HG03045 (cell line): ENCODE results near the gene UGT1A5.
"Not testable (repeated sequence)": the region's sequence is repeated elsewhere in the genome, so short reads cannot be mapped to it uniquely, and the experiment has no call there.

Source experiments
- ATAC-seq: cut with Tn5 transposase; IDR thresholded peaks from one replicate; pipeline ENCODE4 v1.9.1; 2021; ENCODE audit warnings: mild to moderate bottlenecking, moderate library complexity; ENCODE audit not compliant: unreplicated experiment

UGT1A5 gene

DNA sequence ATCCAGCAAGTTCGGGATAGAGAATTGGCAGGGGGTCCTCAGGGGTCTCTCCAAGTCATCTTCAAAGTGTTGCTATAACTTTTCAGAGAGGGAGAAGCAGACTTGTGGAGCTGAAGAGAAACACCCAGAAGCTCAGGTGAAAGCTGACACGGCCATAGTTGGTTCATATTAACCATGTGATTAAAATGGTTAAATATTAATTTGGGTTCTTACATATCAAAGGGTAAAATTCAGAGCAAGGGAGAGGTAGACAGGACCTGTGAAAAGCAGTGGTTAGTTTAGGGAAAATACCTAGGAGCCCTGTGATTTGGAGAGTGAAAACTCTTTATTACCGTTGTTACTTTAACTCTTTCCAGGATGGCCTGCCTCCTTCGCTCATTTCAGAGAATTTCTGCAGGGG, 20.1 kb upstream of the UGT1A5 start, which contains the start of gene UGT1A6:
Gene UGT1A6, plus strand, starts transcription at position 243 of the 400 bp plus-strand sequence. Its CDS starts 115 bp downstream, at position 358.
- no peak for ATAC-seq

DNA sequence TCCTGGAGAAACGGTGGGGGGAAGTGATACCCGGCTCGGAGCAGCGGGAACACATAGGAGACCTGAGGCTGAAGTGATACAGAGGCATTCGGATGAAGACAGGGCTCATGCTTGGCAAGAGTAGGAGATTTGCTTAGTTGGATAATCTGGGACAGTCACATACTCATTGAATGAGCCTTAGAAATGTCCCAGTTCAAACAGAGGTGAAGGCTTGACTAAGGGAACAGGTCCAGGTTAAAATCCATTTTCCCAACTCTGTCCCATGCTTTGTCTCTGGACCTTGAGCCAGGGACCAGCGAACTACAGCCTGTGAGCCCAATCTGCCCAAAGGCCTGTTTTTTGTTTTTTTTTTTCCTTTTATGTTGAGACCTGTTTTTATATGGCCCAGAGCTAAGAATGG, 18.7 kb upstream of the UGT1A5 start:
- no peak for ATAC-seq

DNA sequence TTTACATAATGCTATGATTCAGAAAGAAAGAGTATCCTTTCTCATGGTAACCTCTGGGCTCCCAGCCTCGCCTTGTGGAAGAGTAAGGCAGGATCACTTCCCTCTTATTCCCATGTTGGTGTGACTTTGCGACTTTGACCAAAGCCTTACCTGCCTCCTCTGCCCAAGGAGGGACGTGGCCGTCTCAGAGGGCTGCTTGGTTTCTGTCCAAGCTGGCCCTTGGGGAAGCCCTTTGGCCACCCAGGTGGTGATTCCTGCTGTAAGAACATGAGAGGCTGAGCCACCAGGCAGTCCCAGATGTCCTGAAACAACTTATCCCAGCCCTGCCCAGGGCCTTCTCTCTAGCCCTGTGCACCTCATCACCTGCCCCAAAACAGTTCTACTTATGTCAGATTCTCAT, 14.0 kb upstream of the UGT1A5 start:
- no peak for ATAC-seq

DNA sequence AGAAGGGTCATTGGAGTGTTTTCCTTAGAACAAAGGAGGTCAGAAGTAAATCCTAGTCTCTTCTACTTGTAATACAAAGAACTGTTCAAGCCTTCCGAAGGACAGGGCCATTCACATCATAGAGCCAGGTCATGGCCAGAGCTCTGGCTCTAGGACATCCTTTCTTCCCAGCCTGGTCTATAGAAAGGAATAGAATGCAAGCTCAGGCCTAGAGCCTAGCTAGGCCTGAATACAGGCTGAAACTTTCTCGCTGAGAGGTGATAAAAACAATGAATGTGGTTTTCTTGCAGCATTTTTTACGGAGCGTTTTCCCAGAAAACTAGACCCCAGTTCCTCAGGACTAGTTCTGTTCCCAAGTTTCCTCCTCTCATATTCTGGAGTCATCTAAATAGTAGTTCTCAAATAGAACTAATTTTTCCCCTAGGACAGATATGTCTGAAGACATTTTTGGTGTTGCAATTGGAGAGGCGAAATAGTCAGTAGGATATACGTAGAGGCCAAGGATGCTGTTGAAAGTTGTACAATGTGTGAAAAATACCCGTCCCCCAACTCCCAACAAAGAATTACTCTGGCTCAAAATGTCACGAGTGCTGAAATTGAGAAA, 13.2 kb upstream of the UGT1A5 start:
- ATAC-seq, result no peak

DNA sequence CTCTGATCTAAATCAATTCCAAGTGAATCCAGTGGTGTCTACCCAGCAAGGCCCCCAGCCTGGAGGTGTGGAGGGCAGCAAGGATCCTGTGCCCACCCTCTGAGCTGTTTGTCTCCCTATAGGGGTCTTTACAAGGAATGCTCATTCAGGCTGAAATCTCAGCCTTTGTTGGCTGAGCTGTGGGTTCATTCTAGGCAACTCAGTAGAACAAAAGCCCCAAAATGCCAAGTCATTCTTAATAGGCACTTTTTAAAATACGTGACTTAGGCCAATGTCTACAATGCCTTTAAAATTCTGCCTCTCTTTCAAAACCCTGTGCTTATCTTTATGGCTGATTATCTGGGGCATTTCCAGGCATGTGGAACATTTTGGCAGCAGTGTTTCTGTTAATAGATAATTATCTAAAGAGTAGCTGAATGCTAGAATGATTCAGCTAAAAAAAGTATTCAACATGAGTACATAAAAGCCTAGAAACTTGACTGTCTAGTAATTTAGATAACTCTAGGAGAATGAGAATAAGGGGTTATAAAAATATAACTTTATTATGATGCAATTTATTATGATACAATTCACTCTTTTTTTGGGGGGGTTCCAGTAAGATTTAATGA, 12.6 kb upstream of the UGT1A5 start:
- ATAC-seq, result no peak

DNA sequence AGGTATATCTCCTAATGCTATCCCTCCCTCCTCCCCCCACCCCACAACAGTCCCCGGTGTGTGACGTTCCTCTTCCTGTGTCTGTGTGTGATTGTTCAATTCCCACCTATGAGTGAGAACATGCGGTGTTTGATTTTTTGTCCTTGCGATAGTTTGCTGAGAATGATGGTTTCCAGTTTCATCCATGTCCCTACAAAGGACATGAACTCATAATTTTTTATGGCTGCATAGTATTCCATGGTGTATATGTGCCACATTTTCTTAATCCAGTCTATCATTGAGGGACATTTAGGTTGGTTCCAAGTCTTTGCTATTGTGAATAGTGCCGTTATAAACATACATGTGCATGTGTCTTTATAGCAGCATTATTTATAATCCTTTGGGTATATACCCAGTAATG, 11.9 kb upstream of the UGT1A5 start:
- ATAC-seq, result not testable (repeated sequence)

DNA sequence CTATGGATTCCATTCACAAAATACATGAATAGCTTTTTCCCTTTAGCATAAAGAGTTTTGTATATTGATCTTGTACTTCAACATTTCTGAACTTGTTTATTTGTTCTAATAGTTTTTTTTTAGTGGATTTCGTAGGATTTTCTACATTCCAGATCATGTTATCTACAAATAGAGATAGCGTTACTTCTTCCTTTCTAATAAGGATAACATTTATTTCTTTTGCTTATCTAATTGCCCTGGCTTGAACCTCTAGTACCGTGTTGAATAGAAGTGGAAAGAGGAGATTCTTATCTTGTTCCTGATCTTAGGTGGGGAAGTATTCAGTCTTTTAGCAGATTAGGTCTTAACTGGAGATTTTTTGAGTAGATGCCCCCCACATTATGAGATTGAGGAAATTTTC, 10.5 kb upstream of the UGT1A5 start:
- no peak for ATAC-seq

DNA sequence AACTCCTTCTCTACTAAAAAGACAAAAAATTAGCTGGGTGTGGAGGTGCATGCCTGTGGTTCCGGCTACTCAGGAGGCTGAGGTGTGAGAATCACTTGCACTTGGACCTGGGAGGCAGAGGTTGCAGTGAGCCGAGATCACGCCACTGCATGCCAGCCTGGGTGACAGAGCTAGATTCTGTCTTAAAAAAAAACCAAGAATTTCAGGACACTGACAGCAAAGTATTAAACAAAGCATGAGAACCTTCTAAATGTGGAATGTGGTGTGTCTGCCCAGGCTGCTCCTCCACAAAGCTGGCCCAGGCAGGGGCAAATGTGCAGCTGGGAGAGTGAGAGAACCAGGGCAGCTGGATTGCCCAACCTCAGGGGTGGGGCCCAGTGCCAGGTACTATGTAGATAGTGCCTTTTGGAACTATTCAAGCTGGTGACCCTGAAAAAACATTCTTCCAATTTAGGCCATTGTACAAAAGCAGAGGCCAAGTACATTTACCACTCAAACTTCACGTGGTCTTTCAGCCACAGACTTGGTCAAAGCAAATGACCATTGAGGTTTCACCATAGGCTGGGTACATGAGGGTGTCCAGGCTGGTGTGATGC, 6.7 kb upstream of the UGT1A5 start:
- ATAC-seq, result no peak

DNA sequence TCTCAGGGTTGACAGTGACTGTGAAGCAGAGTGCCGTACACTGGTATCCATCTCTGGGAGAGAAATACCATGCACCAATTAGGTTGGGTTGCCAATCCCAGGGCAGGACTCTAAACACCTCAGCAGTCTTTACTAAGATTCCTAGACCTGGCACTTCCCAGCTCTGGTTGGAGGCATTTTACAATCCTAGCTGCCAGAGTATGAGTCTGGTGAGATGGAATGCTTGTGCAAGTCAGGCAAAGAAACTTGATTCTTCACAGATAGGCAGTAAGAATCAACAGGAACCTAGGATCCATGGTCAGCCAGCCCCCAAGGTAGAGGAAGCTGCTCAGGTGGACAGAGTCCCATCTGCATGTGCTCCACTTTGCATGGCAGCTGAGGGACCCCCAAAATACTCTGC, 6.0 kb upstream of the UGT1A5 start:
- ATAC-seq, result no peak

DNA sequence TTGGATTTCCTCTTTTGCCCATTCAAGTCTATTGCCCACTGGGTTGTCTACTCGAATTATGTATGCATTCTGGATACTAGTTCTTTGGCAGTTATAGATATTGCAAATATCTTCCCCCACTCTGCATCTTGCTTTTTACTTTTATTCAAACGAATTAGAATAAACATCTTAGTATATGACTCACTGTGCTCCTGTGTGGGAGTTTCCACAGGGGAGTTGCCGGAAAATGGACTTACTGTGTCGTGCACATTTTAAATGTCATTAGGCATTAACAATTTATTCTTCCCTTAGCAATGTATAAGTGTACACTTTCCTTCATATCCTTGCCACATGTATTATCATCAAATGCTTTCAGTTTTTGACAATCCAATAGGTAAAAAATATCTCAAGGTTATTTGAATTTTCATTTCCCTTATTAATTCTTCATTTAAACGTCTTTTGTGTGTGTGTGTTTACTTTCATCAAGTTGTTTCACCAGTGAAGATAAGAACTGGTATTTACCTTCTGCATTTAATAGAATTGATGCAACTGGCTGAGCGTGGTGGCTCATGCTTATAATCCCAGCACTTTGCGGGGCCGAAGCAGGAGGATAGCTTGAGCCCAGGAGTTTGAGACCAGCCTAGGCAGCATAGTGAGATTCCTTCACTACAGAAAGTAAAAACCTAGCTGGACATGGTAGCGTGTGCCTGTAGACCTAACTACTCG, 4.6 kb upstream of the UGT1A5 start:
- ATAC-seq, result no peak

DNA sequence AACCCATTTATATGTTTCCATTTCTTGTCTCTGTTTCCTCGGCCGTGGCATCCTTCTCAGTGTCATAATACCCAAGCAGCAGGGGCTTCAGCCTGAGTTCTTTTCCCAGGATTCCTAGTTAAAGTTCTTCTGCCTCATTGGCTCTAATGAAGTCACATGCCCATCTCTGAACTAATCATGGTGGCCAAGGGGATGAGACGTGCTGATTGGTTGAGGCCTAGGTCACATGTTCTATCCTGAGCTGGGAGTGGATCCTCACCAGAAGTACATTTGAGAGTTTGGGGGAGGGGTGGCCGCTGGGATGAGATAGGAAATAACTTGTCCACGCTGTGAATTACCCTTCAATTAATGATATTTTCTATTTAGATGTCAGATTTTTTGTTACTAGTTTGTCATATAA, 3.8 kb upstream of the UGT1A5 start:
- ATAC-seq, result no peak

DNA sequence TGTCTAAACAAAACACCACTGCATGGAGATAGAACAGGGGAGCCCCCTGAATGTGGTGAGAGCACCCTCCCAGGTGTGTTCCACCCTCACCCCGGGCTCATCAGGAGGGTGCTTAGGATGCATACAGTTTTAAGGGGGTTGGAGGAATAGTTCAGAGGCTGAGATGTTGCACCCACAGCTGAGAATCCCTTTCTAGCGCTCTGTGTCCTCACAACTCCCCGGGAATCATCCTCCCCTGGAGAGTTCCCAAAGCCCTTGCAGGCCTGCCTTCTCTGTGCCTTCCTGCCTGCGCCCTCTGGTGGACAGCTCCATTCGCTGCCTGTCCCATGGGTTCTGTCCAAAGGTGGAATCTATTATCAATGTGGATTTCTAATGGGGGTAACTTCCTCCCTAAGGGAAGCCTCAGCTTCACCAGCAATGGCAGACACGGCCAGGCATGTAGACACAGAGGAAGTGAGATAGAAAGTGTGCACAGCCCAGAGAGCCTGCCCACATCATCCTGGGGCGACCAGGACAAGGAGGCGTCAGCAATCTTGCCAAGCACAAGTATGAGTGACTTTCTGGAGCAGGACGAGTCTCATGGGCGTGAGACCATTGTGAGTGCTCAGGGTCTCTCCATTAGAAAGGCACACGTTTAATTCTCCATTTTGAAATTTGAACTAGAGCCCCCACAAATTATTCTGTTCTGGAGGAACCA, 1.2 kb upstream of the UGT1A5 start:
- ATAC-seq, result no peak

DNA sequence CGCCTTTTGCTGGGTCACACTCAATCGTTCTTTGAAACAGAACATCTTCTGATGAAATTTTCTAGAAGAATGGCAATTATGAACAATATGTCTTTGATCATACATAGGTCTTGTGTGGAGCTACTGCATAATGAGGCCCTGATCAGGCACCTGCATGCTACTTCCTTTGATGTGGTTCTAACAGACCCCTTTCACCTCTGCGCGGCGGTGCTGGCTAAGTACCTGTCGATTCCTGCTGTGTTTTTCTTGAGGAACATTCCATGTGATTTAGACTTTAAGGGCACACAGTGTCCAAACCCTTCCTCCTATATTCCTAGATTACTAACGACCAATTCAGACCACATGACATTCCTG, 532 bp downstream of the UGT1A5 start:
- ATAC-seq, result no peak

DNA sequence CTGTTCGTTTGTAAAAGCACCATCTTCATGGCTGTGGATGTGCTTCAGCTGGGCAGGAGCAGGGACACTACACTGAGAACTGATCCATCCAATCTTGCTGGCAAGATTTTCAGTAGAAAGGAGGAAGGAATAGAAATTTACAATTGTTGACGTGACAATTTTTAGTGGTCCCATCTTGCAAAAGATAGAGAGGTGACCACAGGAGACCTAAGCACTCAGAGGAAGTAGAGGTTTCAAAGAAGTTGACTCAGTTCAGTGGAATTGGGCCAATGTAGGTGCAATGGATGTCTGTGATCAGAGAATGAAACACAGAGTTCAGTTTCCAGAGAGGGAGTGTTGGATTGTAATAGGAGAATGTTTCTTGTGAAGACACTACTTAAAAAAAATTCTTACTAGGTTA, 1.4 kb downstream of the UGT1A5 start:
- ATAC-seq, result no peak

DNA sequence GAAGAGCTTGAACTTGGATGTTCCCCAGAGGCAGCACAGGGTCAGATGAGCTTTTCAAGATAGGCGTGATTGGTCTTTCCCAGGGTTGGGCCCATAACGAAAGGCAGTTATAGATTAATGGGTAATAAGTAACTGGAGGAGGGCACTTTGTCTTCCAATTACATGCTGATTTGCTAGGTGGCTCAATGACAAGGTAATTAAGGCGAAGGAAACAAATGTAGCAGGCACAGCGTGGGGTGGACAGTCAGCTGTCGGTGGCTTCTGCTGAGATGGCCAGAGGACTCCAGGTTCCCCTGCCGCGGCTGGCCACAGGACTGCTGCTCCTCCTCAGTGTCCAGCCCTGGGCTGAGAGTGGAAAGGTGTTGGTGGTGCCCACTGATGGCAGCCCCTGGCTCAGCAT, 5.8 kb downstream of the UGT1A5 start, which contains the start of gene UGT1A4:
Gene UGT1A4, plus strand, starts transcription at position 185 of the 400 bp plus-strand sequence. Its CDS starts 85 bp downstream, at position 270.
- ATAC-seq, result no peak

DNA sequence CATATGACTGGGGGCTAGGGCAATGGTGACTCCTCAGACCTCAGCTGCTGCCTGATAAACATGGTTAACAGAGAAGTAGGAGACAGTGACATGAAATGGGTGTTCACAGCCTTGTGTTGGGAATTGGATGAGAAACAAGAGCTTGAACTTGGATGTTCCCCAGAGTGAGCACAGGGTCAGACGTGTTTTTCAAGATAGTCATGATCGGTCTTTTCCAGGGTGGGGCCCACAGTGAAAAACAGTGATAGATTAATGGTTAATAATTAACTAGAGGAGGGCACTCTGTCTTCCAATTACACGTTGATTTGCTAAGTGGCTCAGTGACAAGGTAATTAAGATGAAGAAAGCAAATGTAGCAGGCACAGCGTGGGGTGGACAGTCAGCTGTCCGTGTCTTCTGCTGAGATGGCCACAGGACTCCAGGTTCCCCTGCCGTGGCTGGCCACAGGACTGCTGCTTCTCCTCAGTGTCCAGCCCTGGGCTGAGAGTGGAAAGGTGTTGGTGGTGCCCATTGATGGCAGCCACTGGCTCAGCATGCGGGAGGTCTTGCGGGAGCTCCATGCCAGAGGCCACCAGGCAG, 16.1 kb downstream of the UGT1A5 start, which contains the start of gene UGT1A3:
Gene UGT1A3, plus strand, starts transcription at position 320 of the 579 bp plus-strand sequence. Its CDS starts 85 bp downstream, at position 405.
- ATAC-seq, result no peak

DNA sequence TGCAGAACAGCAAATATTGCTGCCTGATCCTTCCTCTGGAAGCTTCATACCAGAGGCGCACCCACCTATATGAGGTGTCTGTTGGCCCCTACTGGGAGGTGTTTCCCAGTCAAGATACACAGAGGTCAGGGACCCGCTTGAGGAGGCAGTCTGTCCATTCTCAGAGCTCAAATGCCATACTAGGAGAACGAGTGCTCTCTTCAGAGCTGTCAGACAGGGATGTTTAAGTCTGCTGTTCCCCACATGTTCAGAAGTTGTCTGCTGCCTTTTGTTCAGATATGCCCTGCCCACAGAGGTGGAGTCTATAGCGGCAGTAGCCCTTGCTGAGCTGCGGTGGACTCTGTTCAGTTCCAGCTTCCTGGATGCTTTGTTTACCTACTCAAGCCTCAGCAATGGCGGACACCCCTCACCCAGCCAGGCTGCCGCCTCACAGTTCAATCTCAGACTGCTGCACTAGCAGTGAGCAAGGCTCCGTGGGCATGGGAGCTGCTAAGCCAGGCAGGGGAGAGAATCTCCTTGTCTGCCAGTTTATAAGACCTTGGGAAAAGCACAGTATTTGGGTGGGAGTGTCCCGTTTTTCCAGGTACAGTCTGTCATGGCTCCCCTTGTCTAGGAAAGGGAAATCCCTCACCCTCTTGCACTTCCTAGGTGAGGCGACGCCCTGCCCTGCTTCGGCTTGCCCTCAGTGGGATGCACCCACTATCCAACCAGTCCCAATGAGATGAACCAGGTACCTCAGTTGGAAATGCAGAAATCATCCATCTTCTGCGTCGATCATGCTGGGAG, 24.4 kb downstream of the UGT1A5 start:
- ATAC-seq, result not testable (repeated sequence)

DNA sequence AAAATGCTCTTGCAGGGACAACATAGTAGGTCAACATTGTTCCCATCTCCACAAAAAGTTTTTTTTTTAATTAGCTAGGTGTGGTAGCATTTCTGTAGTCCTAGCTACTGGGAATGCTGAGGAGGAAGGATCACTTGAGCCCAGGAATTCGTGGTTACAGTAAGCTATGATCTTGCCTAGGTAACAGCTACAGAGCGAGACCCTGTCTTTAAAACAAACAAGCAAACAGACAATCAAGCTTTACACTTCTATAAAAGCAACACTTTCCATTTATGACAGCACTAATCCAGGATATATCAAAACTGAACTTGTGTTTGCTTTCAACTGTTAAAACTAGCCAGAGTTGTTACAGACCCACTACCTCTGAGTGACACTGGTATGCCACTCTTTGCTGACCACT, 28.2 kb downstream of the UGT1A5 start:
- no peak for ATAC-seq

DNA sequence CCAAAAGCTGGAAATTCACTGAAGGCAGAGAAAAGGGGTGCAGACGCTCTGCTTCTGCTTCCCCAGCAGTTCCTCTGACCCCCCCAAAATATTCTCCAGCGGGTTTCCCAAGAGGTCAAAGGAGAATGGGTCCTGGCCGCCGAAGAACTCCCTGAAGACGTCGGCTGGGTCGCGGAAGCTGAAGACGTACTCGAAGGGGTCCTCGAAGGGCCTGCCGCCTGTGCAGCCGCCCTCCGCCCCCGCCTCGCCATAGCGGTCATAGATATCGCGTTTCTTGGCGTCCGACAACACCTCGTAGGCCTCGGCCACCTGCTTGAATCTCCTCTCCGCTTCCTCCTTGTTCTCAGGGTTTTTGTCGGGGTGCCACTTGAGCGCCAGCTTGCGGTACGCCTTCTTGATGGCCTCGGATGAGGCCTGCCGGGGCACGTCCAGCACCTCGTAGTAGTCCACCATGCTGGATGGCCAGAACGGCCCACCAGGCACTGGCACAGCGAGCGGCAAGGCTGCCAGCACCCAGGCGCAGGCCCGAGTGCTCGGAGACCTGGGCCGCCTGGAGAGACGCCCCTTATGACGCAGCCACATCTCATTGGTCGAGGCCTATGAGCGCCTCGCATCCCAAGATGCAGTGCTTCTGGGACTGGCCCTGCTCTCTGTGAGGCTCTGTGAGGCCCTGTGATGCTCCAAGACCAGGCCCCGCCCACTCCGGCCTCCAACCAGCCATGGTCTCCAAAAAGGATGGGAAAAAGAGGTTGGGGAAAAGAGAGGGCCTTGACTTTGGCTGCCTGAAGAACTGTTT, 31.0 kb downstream of the UGT1A5 start:
- no peak for ATAC-seq
